ENCODE results near the gene CA10.

- TF ChIP-seq CTCF (IDR thresholded peaks at IDR 0.05), result no peak
- no peak for TF ChIP-seq POLR2AphosphoS5 (IDR thresholded peaks at IDR 0.05)
- TF ChIP-seq EP300 (IDR thresholded peaks at IDR 0.05), result no peak
These were observed 577.6 kb downstream of the CA10 start for GRCh38 chr17:51580869-51581268.
